HCT116 (cell line): ENCODE data around the gene BOC.

ENCODE experiments used
- FOSL1 ChIP-seq: IDR thresholded peaks from 2 replicates; pipeline ENCODE4 v1.6.1; 2012; ENCODE audit warnings: low read depth
- MAX ChIP-seq: IDR thresholded peaks from 2 replicates; pipeline ENCODE4 v1.6.1; 2012
- POLR2A ChIP-seq: IDR thresholded peaks from 2 replicates; pipeline ENCODE4 v1.7.0; 2011; ENCODE audit warnings: borderline replicate concordance; ENCODE audit not compliant: insufficient read depth, insufficient read length; ENCODE audit errors: extremely low read depth
- POLR2AphosphoS5 ChIP-seq: IDR thresholded peaks from 2 replicates; pipeline ENCODE4 v1.6.1; 2011; ENCODE audit warnings: mild to moderate bottlenecking, low read depth, low read length, moderate library complexity
- SIN3A ChIP-seq: IDR thresholded peaks from 2 replicates; pipeline ENCODE4 v1.6.1; 2012; ENCODE audit warnings: low read depth
- TF ChIP-seq, protein P1 (sequence below), 3 experiments: fragments of 200-600 bp in 1 of 3; sonication (generic) in 1 of 3; IDR thresholded peaks in 2 of 3; conservative IDR thresholded peaks in 1 of 3; 2 replicates each; pipeline ENCODE4 v1.5.1; 2012 to 2017; ENCODE audit warnings: low read depth in 2 of 3, low read length in 2 of 3, antibody characterized with exemption in 1 of 3, borderline replicate concordance in 1 of 3, control low read depth in 1 of 3, mild to moderate bottlenecking in 1 of 3, mixed read lengths in 1 of 3, mixed run types in 1 of 3, moderate library complexity in 1 of 3; ENCODE audit not compliant: insufficient read depth in 1 of 3

GRCh38 chr3:113247675-113248458, 36.5 kb downstream of the BOC start:
- TF ChIP-seq SIN3A (no peak), FOSL1 (no peak), POLR2A (no peak), POLR2AphosphoS5 (no peak), MAX (no peak)
- TF ChIP-seq, protein P1, sequence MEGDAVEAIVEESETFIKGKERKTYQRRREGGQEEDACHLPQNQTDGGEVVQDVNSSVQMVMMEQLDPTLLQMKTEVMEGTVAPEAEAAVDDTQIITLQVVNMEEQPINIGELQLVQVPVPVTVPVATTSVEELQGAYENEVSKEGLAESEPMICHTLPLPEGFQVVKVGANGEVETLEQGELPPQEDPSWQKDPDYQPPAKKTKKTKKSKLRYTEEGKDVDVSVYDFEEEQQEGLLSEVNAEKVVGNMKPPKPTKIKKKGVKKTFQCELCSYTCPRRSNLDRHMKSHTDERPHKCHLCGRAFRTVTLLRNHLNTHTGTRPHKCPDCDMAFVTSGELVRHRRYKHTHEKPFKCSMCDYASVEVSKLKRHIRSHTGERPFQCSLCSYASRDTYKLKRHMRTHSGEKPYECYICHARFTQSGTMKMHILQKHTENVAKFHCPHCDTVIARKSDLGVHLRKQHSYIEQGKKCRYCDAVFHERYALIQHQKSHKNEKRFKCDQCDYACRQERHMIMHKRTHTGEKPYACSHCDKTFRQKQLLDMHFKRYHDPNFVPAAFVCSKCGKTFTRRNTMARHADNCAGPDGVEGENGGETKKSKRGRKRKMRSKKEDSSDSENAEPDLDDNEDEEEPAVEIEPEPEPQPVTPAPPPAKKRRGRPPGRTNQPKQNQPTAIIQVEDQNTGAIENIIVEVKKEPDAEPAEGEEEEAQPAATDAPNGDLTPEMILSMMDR (IDR thresholded peaks at IDR 0.05 in 2 of 3, conservative IDR thresholded peaks at IDR 0.05 in 1 of 3; ENCODE audit: borderline replicate concordance in 1 of 3, insufficient read depth in 1 of 3, low read depth in 2 of 3, low read length in 2 of 3), result no peak
